Fibroblast of villous mesenchyme (primary cell): Measurements from ENCODE around the gene USP5. TPM values are rescaled to one million over a fixed set of nuclear protein-coding genes. Genes with fewer than 3 reads are reported as not detected.
A peak's percentile ranks its signal among the peaks of the same experiment; 100 is the strongest.

Experiments
- DNase-seq: peaks from one replicate; pipeline ENCODE4 v3.0.0-alpha.2; 2010; ENCODE audit warnings: low read depth
- H3K4me3 ChIP-seq: 2 replicates; pipeline ENCODE4 v1.5.1; 2011; ENCODE audit warnings: low read depth, mild to moderate bottlenecking, low read length
- total RNA-seq: library from RNA; depleted of rRNA; stranded (reverse); fragments of >200 nt; gene quantifications from 2 replicates; pipeline ENCODE4 v1.2.3, GENCODE V29; 2012
- TF ChIP-seq, protein P1 (sequence below): IDR thresholded peaks from 2 replicates; pipeline ENCODE4 v1.5.1; 2012; ENCODE audit warnings: low read depth, mild to moderate bottlenecking, low read length; ENCODE audit not compliant: insufficient read depth

The USP5 gene
- total RNA-seq, 1 donor, result 96.7 TPM

DNA sequence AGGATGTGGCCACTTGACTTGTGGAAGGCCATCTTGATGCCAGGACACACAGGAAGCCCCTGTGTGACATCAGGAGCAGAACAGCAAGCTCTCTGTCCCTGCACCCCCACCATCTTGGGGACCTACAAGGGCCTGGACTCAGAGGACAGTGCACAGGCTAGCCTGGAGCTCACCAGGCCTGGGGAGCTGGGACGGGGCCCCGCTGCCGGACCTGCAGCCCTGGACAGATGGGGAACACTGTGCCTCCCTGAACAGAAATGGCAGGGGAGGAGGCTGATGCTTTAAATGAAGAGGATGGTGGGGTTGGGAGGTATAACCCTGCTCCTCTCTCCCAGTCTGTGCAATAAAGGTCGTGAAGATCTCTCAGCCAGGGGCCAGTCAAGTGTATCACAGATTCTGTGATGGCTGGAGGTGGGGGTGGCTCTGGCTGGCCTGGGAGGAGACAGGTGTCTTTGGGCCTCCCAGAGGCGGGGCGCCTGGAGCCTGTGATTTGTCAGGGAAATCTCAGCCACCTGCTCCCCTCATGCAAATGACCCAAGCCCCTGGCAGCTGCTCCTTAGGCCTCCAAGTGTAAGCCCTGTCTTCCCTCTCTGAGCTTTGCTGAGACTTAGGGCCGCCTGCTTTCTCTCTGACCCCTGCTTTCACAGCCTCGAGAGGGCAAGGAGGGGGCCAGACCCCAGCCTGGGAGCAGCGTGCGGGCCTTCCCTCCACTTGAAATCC is 12.3 kb upstream of the USP5 start:
- DNase-seq, result no peak
- TF ChIP-seq, protein P1, sequence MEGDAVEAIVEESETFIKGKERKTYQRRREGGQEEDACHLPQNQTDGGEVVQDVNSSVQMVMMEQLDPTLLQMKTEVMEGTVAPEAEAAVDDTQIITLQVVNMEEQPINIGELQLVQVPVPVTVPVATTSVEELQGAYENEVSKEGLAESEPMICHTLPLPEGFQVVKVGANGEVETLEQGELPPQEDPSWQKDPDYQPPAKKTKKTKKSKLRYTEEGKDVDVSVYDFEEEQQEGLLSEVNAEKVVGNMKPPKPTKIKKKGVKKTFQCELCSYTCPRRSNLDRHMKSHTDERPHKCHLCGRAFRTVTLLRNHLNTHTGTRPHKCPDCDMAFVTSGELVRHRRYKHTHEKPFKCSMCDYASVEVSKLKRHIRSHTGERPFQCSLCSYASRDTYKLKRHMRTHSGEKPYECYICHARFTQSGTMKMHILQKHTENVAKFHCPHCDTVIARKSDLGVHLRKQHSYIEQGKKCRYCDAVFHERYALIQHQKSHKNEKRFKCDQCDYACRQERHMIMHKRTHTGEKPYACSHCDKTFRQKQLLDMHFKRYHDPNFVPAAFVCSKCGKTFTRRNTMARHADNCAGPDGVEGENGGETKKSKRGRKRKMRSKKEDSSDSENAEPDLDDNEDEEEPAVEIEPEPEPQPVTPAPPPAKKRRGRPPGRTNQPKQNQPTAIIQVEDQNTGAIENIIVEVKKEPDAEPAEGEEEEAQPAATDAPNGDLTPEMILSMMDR, result no peak
- no peak overlapping the region for H3K4me3 ChIP-seq

DNA sequence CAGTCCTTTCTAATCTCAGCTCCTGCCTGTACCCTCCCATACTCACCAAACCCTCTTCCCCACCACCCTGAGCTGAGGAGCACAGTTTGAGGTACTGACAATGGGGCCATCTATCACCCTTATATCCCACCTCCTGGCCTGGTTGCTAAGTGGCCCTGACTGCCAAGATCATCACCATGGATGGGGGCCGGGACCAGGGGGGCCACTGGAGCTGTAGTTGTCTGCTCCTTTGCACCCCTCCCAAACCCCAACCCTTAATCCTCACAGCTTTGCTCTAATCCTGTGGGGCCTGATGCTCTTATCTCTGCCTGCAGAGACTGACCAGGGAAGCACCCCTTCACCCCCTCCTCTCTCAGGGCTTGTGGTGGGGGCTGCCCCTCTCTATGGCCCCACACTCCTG is 11.6 kb upstream of the USP5 start:
- no peak overlapping the region for H3K4me3 ChIP-seq
- DNase-seq, result peak; percentile 26
- TF ChIP-seq, protein P1, result no peak

DNA sequence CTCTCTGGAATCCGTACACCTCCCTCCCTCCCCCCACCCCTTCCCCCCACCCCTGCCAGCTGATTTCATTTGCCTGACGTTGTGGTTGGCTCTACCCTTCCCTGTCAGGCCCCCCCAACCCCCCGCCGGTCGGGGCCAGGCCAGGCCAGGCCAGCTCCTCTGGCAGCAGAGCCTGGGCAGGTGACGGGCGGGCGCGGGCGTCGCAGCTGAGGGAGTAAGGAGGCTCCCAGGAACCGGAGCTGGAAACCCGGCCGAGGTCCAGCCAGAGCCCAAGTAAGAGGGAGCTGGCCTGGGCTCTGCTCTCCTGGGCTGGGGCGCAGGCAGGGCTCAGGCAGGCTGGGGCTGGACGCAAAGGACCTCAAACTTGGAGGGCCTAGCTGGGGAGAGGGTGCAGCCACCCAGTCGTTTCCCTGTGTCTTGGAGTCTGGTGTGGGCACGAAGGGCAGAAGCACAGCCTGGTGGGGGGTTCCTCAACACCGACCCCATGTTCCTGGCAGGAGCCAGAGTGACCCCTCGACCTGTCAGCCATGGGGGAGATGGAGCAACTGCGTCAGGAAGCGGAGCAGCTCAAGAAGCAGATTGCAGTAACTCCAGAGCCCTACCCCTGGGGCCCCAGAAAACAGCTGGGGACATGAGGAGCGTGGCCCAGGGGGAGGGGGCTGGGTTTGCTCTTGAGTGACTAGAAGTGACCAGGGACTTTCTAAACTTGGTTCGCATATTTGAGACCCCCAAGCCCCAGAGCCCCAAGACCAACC is 11.0 kb upstream of the USP5 start, which contains the start of gene GNB3:
Gene GNB3, plus strand, starts transcription at position 165 of the 755 bp plus-strand sequence. Its CDS starts 363 bp downstream, at position 528.
- TF ChIP-seq, protein P1, result no peak

DNA sequence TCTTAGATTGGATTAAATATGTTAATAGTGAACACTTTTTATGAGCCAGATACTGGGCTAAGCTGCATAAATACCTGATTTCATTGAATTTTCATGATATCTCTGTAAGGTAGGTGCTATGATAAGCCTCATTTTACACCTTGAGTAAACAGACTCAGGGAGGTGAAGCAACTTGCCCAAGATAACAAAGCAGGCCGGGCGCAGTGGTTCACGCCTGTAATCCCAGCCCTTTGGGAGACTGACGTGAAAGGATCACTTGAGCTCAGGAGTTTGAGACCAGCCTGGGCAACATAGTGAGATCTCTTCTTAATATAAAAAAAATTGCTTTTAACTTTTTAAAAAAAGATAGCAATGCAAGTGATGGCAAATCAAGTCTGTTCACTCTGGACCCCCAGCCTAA is 9.9 kb upstream of the USP5 start:
- H3K4me3 ChIP-seq, result no peak overlapping the region
- TF ChIP-seq, protein P1, result no peak
- no peak for DNase-seq

More for the DNA sequence above, 11.0 kb upstream of the USP5 start, which contains the start of gene GNB3:
- DNase-seq, result no peak
- H3K4me3 ChIP-seq, result no peak within 1 kb of the TSS

GRCh38 chr12:6843118-6843902 is 8.6 kb upstream of the USP5 start:
- H3K4me3 ChIP-seq, result no peak overlapping the region
- no peak for DNase-seq
- TF ChIP-seq, protein P1, result no peak

- H3K4me3 ChIP-seq, result no peak overlapping the region
- TF ChIP-seq, protein P1, result no peak
- DNase-seq, result no peak
Observed at GRCh38 chr12:6845395-6845794, 6.6 kb upstream of the USP5 start.
